Measurements from ENCODE around the gene GRID2.

DNA sequence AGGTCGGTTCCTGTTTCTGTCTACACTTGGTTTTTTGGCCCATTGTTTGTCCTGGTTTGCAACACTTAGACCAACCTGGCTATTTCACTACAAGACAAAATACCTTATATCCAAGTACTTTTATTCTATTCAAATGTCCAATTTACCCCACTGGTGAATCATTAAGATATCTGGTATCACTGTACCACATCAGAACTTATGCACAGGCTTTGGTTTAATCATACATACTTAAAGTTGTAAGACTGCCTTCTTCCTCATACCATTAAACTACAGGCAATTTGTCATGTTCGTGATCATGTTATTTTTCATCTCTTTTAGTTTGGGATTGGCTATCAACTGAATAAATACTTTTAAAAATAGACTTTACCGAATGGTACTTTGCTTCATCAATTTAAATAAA is 1471.8 kb downstream of the GRID2 start:
- no peak for TF ChIP-seq GATA1 (IDR thresholded peaks at IDR 0.05; ENCODE audit: low read depth, low read length)
- TF ChIP-seq POLR2A (IDR thresholded peaks at IDR 0.05; ENCODE audit: low read length), result no peak

All from erythroblast (primary cell).